LNCAP (cell line): ENCODE data around the gene TNFSF4.

Source experiments
- TF ChIP-seq, protein P1 (sequence below): fragments of 450-650 bp; IDR thresholded peaks from 2 replicates; pipeline ENCODE4 v1.5.1; 2017; ENCODE audit warnings: mild to moderate bottlenecking

The TNFSF4 gene

DNA sequence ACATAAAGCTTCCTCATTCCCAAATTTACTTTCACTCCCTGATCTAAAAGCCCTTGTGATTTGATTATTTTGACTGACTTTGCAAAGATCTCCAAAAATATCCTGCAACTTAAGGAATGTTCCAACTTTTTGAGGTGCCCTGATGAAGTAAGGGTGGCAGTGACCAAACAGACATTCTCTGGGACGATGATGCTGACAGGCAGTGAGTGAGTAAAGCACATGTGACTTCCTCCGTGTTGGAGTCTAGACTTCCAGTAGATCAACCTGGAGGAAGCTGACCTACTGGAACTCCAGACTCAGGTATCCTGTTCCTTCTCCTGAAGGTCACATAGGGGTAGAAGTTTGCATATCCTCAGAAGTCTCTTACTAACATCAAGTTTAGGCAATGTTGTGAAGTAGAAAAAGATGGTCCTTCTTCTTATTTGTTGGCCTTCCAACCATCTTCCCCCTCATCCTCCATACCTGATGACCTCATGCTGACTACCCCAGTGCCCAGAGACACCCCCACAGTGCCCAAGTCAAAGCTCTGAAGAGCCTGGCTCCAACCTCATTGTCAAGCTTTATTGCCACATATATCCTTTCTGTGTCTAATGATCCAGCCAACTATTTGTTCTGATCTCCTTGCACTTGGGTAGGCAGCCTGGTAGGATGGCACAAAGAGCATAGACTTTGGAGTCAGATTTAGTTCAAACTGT, 16.0 kb downstream of the TNFSF4 start:
- TF ChIP-seq, protein P1, sequence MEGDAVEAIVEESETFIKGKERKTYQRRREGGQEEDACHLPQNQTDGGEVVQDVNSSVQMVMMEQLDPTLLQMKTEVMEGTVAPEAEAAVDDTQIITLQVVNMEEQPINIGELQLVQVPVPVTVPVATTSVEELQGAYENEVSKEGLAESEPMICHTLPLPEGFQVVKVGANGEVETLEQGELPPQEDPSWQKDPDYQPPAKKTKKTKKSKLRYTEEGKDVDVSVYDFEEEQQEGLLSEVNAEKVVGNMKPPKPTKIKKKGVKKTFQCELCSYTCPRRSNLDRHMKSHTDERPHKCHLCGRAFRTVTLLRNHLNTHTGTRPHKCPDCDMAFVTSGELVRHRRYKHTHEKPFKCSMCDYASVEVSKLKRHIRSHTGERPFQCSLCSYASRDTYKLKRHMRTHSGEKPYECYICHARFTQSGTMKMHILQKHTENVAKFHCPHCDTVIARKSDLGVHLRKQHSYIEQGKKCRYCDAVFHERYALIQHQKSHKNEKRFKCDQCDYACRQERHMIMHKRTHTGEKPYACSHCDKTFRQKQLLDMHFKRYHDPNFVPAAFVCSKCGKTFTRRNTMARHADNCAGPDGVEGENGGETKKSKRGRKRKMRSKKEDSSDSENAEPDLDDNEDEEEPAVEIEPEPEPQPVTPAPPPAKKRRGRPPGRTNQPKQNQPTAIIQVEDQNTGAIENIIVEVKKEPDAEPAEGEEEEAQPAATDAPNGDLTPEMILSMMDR, result no peak

DNA sequence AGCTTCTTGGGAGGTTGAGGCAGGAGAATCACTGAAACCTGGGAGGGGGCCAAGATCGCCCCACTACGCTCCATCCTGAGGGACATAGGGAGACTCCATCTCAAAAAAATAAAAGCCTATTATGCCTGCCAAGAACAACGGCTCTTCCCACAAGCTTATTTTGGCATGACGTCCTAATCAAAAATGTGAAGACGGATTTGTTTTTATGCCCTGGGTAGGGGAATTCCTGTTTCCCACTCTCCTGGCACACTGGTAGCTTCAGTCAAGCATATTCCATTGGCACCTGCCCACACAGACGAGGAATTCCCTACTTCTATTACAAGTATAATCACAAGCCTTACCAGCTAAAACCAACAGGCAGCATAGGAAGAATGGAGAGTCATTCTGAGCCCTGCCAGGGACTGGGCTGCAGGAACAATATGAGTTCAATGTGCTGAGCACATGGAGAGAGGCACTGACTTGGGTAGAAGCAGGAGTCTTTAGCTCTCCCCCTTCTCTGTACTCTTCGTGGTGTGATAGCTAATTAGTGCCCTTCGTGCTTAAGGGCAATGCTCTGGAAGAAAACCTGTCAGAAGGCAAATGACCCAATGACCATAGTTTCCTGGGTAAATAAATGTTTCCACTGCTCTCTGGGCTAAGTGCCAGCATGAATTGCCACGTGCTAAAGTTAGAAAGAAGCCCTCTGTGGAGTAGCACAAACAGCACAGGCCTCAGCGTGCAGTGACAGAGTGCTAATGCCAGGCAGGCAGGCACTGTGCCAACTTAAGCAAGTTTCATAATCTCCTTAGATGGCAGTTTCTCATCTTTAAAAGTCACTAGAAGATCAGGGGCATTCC, 16.8 kb downstream of the TNFSF4 start:
- TF ChIP-seq, protein P1, result no peak

DNA sequence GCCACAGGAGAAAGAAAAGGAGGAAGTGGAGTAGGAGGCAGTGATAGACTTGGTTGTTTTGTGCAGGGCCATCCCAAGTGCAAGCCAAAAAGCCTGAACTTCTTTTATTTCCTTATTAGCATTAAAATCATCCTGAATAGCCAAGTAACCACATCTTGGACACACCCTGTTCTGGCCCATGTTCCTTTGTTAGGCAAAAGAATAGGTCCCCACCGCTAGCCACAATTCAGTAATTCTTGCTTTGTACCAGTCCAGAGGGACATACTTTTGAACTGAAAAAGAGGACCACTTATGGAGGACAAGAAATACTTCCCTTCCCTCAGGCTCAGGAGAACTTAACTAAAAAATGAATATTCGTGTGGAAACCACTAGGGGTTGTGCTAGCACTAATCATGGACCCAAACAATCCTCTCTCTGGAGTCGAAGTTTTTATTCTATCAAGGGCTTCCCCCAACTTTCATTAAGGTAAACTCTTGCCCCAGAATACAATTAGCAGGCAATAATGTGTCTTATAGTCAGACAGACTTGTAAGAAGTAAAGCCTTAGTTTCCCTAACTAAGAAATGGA, 19.4 kb downstream of the TNFSF4 start:
- TF ChIP-seq, protein P1, result no peak

DNA sequence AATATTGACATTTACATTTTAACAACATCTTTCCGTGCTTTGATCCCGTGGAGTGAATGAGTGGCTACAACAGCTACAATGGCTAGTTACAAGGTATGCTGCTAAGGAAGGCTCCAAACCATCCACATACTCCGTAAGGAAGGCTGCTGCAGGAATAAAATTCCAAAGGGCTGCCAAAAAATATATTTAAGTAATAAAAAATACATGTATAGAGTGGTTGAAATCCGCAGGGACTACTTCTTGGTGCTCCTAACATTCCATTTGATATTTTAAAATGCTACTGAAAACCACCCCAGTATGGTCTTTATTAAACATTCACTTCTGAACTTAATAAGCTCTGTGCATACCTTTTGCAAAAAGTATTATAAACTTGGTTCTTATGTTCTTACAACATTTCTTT, 25.3 kb downstream of the TNFSF4 start:
- TF ChIP-seq, protein P1, result no peak

DNA sequence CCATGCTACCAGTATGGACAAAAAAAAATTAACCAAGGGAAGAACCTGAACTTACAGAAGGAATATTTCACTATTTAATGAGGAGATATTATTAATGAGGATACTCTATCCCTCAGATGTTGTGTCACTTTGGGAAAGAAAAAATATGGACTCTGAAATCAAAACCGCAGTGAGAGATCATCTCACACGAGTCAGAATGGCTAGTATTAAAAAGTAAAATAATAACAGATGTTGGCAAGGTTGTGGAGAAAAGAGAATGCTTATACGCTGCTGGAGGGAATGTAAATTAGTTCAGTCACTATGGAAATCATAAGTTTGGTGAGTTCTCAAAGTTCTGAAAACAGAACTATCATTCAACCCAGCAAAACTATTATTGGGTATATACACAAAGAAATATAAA, 30.9 kb downstream of the TNFSF4 start:
- TF ChIP-seq, protein P1, result no peak

DNA sequence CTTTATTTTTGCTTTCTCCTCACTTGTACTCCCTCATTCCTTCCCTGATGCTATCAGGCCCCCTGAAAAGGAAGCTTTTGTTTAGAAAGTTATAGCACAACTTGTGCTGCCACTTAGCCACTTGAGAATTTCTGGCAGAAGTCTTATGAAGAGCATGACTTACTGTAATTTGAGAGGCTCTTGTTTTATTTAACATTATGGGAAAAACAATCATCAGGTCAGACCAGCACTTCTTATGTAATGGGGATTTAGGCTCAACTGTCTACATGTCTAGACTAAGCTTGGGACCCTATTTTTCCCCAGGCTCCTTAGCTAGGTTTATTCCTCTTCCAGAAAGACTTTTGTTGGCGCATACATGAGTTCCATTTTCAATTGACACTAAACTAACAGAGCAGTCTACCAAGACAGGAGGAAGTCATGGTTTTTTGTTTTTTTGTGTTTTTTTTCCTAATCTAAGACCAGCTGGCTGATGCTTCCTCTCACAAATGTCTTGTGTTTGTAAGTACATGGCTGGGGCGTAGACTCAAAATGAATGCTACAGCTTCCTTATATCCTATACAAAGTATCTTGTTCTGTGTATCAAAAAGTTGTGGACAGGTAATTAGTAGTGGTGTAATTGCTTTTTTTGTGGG, 31.5 kb downstream of the TNFSF4 start:
- TF ChIP-seq, protein P1, result no peak

DNA sequence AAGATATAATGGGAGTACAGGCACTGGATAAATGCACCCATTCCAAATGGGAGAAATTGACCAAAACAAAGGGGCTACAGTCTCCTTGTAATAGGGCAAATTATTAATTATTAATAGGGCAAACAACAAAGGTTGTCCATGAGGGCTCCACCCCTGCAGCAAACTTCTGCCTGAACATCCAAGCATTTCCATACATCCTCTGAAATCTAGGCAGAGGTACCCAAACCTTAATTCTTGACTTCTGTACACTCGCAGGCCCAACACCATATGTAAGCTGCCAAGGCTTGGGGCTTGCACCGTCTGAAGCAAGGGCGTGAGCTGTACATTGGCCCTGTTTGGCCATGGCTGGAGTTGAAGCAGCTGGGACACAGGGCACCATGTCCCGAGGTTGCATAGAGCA, 33.7 kb downstream of the TNFSF4 start:
- TF ChIP-seq, protein P1, result no peak
